ENCODE measurements around the gene CHN2.

The CHN2 gene

DNA sequence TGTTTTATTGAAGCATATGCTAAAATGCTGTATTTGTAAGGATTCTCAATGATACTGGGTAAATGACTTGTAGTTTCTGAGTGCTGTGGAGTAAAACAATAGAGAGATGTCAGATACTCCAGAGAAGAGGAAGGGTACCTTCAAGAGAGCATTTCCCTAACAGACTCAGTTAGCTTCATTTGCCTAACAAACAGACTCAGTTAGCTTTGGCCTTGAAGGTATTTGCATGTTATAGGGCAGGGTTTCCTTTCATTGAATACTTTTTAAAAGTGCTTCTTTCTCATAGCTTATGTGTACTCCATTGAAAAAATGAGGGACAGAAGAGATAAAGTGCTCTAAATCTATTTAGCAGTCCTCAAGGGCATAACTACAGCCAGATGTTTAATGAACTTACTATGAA, 101.8 kb downstream of the CHN2 start:
- Histone ChIP-seq H3F3A (ENCODE audit: insufficient read depth) (0 out of 2 replicates have a peak, but pooled peaks cover 4% of the 10 kb centered on the region), H3K9me2 (replicated peaks; ENCODE audit: insufficient read depth, low read length) (no peaks in the 10 kb centered on the region), H4K20me1 (ENCODE audit: low read depth, low read length) (no peaks in the 10 kb centered on the region), H3K36me3 (ENCODE audit: low read length) (no peaks in the 10 kb centered on the region), H3K4me2 (ENCODE audit: low read depth, low read length, poor library complexity, severe bottlenecking) (peak overlapping the region; percentile 3), H3K9me3 (ENCODE audit: insufficient read depth, low read length) (no peaks in the 10 kb centered on the region), H3K27ac (ENCODE audit: low read depth, low read length) (peak overlapping the region; percentile 56), H2AFZ (ENCODE audit: low read depth, low read length, severe bottlenecking) (no peak overlapping the region), H3K4me3 (ENCODE audit: insufficient read depth, low read length, poor library complexity, severe bottlenecking) (no peak overlapping the region), H3K79me2 (ENCODE audit: insufficient read depth, low read length) (no peaks in the 10 kb centered on the region), H3K9ac (ENCODE audit: low read length) (no peak overlapping the region), H3K27me3 (ENCODE audit: low read length) (no peaks in the 10 kb centered on the region)
- TF ChIP-seq EZH2phosphoT487 (conservative IDR thresholded peaks at IDR 0.05; ENCODE audit: low read length) = no peak
- TF ChIP-seq, protein P1, sequence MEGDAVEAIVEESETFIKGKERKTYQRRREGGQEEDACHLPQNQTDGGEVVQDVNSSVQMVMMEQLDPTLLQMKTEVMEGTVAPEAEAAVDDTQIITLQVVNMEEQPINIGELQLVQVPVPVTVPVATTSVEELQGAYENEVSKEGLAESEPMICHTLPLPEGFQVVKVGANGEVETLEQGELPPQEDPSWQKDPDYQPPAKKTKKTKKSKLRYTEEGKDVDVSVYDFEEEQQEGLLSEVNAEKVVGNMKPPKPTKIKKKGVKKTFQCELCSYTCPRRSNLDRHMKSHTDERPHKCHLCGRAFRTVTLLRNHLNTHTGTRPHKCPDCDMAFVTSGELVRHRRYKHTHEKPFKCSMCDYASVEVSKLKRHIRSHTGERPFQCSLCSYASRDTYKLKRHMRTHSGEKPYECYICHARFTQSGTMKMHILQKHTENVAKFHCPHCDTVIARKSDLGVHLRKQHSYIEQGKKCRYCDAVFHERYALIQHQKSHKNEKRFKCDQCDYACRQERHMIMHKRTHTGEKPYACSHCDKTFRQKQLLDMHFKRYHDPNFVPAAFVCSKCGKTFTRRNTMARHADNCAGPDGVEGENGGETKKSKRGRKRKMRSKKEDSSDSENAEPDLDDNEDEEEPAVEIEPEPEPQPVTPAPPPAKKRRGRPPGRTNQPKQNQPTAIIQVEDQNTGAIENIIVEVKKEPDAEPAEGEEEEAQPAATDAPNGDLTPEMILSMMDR (IDR thresholded peaks at IDR 0.05; ENCODE audit: insufficient read depth, low read length, poor library complexity, severe bottlenecking) = no peak

DNA sequence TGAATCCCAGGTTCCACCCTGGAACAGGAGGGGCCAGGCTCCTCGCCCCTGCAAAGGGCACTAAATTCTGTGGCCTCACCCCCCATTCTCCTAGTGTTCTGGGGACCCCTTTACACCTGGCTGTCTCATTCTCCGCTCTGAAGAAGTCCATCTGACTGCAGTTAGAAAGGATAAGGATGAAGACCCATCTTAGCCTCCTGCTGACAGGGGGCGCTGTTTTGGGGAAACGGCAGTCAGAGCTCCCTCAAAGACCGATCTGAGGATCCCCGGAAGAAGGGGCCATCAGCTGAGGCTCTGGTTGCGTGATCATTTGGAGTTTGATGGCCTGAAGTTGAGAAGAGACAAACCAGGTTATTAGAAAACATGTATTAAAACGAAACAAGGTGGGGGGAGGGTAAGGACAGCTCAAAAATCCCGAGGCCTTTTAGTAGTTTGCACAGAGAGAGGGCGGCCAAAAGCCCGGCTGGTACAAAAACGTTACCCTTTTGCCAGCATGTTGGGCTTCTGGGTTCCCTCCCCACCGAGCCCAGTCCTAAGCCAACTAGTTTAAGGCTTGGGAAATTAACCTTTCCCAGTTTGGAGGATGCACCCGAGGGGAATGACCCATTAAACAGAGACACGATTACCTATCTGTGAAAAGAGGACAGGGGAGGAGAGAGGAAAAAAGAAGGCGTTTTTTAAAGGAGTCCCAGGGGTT, 102.8 kb downstream of the CHN2 start:
- H3K4me2 ChIP-seq (ENCODE audit: low read depth, low read length, poor library complexity, severe bottlenecking) = peak overlapping the region; percentile 32
- H3K27ac ChIP-seq (ENCODE audit: low read depth, low read length) = peak overlapping the region; percentile 56; the same call in 1 of the 2 replicates
- no peaks in the 10 kb centered on the region for H4K20me1 ChIP-seq (ENCODE audit: low read depth, low read length)
- 0 out of 2 replicates have a peak overlapping the region, but pooled peaks have one; percentile 1 for H3K9ac ChIP-seq (ENCODE audit: low read length)
- peak overlapping the region; percentile 15 for H2AFZ ChIP-seq (ENCODE audit: low read depth, low read length, severe bottlenecking)
- no peak for TF ChIP-seq EZH2phosphoT487 (conservative IDR thresholded peaks at IDR 0.05; ENCODE audit: low read length)
- TF ChIP-seq, protein P1 (IDR thresholded peaks at IDR 0.05; ENCODE audit: insufficient read depth, low read length, poor library complexity, severe bottlenecking) = peak; percentile 74
- peak overlapping the region; percentile 8 for H3K4me3 ChIP-seq (ENCODE audit: insufficient read depth, low read length, poor library complexity, severe bottlenecking)
- no peaks in the 10 kb centered on the region for H3K36me3 ChIP-seq (ENCODE audit: low read length)
- H3K27me3 ChIP-seq (ENCODE audit: low read length) = no peaks in the 10 kb centered on the region
- H3K9me2 ChIP-seq (replicated peaks; ENCODE audit: insufficient read depth, low read length) = no peaks in the 10 kb centered on the region
- H3K79me2 ChIP-seq (ENCODE audit: insufficient read depth, low read length) = no peaks in the 10 kb centered on the region
- 0 out of 2 replicates have a peak, but pooled peaks cover 3% of the 10 kb centered on the region for H3F3A ChIP-seq (ENCODE audit: insufficient read depth)
- no peaks in the 10 kb centered on the region for H3K9me3 ChIP-seq (ENCODE audit: insufficient read depth, low read length)

DNA sequence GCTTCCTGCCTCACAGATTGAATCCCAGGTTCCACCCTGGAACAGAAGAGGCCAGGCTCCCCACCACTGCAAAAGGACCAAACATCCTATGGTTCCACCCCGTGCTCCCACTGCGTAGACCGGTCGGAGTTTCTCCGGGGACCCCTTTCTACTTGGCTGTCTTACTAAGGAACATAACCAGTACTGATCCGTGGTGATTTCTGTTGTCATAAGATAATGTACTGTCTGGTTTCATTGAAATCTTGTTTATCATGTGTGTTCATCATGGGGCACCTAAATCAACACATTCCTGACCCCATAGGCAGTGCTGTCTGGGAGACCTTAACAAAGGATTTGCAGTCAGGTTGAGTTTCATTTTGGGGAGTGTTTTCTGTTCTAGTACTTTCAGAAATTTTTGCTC, 104.5 kb downstream of the CHN2 start:
- TF ChIP-seq, protein P1 (IDR thresholded peaks at IDR 0.05; ENCODE audit: insufficient read depth, low read length, poor library complexity, severe bottlenecking) = no peak
- no peak for TF ChIP-seq EZH2phosphoT487 (conservative IDR thresholded peaks at IDR 0.05; ENCODE audit: low read length)
- H3K9me3 ChIP-seq (ENCODE audit: insufficient read depth, low read length) = no peaks in the 10 kb centered on the region
- H3K27me3 ChIP-seq (ENCODE audit: low read length) = no peaks in the 10 kb centered on the region
- 0 out of 2 replicates have a peak, but pooled peaks cover 3% of the 10 kb centered on the region for H3F3A ChIP-seq (ENCODE audit: insufficient read depth)
- H2AFZ ChIP-seq (ENCODE audit: low read depth, low read length, severe bottlenecking) = no peak overlapping the region
- H3K36me3 ChIP-seq (ENCODE audit: low read length) = no peaks in the 10 kb centered on the region
- H3K27ac ChIP-seq (ENCODE audit: low read depth, low read length) = no peak overlapping the region
- H3K9me2 ChIP-seq (replicated peaks; ENCODE audit: insufficient read depth, low read length) = no peaks in the 10 kb centered on the region
- no peak overlapping the region for H3K4me2 ChIP-seq (ENCODE audit: low read depth, low read length, poor library complexity, severe bottlenecking)
- no peak overlapping the region for H3K9ac ChIP-seq (ENCODE audit: low read length)
- no peaks in the 10 kb centered on the region for H3K79me2 ChIP-seq (ENCODE audit: insufficient read depth, low read length)
- H4K20me1 ChIP-seq (ENCODE audit: low read depth, low read length) = no peaks in the 10 kb centered on the region
- H3K4me3 ChIP-seq (ENCODE audit: insufficient read depth, low read length, poor library complexity, severe bottlenecking) = no peak overlapping the region
